HEK293T (cell line): ENCODE results near the gene LRRN3.

Source experiments
- CTBP1 ChIP-seq: fragments of 450-650 bp; IDR thresholded peaks from 2 replicates; pipeline ENCODE4 v1.6.1; 2016; ENCODE audit warnings: borderline replicate concordance
- ELF4 ChIP-seq: fragments of 450-650 bp; IDR thresholded peaks from 2 replicates; pipeline ENCODE4 v1.6.1; 2017; ENCODE audit warnings: antibody characterized with exemption
- FOXA1 ChIP-seq: fragments of 450-650 bp; IDR thresholded peaks from 2 replicates; pipeline ENCODE4 v1.6.1; 2016; ENCODE audit warnings: mild to moderate bottlenecking
- FOXK2 ChIP-seq: fragments of 450-650 bp; IDR thresholded peaks from 2 replicates; pipeline ENCODE4 v1.6.1; 2016; ENCODE audit warnings: mild to moderate bottlenecking
- SP1 ChIP-seq: fragments of 450-650 bp; IDR thresholded peaks from 2 replicates; pipeline ENCODE4 v1.6.1; 2017

- no peak for TF ChIP-seq FOXK2
- no peak for TF ChIP-seq SP1
- TF ChIP-seq FOXA1: no peak
- TF ChIP-seq CTBP1: no peak
- TF ChIP-seq ELF4: no peak
Measured at GRCh38 chr7:111083413-111083812, 7.5 kb upstream of the LRRN3 start.
